Measurements from ENCODE around the gene THOC2. TPM values are rescaled to one million over a fixed set of nuclear protein-coding genes. Genes with fewer than 3 reads are reported as not detected.
"Not testable (repeated sequence)": the region's sequence is repeated elsewhere in the genome, so short reads cannot be mapped to it uniquely, and the experiment has no call there.

The THOC2 gene
- polyA plus RNA-seq, 1 donor, result 91.3 TPM

DNA sequence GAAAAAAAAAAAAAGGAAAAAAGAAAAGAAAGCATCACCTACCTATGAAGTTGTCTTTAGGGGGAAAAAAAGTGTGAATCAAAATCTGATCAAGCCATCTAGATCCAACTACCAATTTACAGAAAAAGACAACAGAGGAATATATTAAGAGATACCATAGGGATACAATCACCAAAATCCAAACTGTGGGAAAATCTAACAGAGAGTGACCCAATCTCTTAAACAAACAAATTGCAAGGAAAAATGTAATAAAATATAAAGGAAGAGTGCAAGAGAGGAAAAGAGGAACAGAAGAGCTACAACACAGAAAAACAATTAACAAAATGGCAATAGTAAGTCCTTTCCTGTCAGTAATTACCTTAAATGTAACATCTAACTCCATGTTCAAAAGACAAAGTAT is 19.0 kb downstream of the THOC2 start:
- H3K4me3 ChIP-seq (ENCODE audit: low read length), result no peak overlapping the region
- no peaks in the 10 kb centered on the region for H3K27me3 ChIP-seq (ENCODE audit: control insufficient read depth, insufficient read depth, low read length)
- no peak for DNase-seq
- peaks cover 3% of the 10 kb centered on the region for H3K36me3 ChIP-seq (ENCODE audit: control insufficient read depth, insufficient read depth, low read length)
- no peak overlapping the region for H3K27ac ChIP-seq (ENCODE audit: low read length)
- peaks cover 4% of the 10 kb centered on the region for H3K9me3 ChIP-seq (ENCODE audit: control insufficient read depth, low read depth, low read length)
- H3K4me1 ChIP-seq (ENCODE audit: control insufficient read depth, insufficient read depth, low read length), result no peaks in the 10 kb centered on the region

DNA sequence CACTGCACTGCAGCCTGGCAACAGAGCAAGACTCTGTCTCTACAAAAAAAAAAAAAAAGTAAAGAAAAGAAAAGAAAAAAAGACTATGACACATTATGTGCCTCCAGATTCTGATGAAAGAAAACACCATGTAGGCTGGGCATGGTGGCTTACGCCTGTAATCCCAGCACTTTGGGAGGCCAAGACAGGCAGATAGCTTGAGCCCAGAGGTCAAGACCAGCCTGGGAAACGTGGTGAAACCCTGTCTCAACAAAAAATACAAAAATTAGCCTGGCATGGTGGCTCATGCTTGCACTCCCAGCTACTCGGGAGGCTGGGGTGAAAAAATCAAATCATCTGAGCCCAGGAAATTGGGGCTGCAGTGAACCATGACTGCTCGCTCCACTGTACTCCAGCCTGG is 19.4 kb downstream of the THOC2 start:
- WGBS (ENCODE audit: insufficient coverage, low lambda C conversion rate), result no CpG with 5 or more reads among the region's 4 CpGs
- Histone ChIP-seq H3K27ac (ENCODE audit: low read length) (no peak overlapping the region), H3K9me3 (ENCODE audit: control insufficient read depth, low read depth, low read length) (peaks cover 4% of the 10 kb centered on the region), H3K27me3 (ENCODE audit: control insufficient read depth, insufficient read depth, low read length) (no peaks in the 10 kb centered on the region), H3K36me3 (ENCODE audit: control insufficient read depth, insufficient read depth, low read length) (peaks cover 3% of the 10 kb centered on the region), H3K4me1 (ENCODE audit: control insufficient read depth, insufficient read depth, low read length) (no peaks in the 10 kb centered on the region), H3K4me3 (ENCODE audit: low read length) (no peak overlapping the region)
- no peak for DNase-seq

DNA sequence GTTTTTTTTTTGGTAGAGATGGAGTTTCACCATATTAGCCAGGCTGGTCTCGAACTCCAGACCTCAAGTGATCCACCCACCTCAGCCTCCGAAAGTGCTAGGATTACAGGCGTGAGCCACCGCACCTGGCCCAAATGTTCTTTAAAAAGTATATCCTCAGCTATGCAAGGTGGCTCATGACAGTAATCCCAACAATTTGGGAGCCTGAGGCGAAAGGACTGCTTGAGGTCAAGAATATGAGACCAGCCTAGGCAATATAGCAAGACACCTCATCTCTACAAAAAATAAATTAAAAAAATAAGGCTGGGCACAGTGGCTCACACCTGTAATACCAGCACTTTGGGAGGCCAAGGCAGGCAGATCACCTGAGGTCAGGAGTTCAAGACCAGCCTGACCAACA is 21.7 kb downstream of the THOC2 start:
- WGBS (ENCODE audit: insufficient coverage, low lambda C conversion rate), result no CpG with 5 or more reads among the region's 5 CpGs
- not testable (repeated sequence) for H3K27me3 ChIP-seq (ENCODE audit: control insufficient read depth, insufficient read depth, low read length); H3K27ac ChIP-seq (ENCODE audit: low read length); H3K4me3 ChIP-seq (ENCODE audit: low read length); H3K4me1 ChIP-seq (ENCODE audit: control insufficient read depth, insufficient read depth, low read length); DNase-seq; H3K36me3 ChIP-seq (ENCODE audit: control insufficient read depth, insufficient read depth, low read length); H3K9me3 ChIP-seq (ENCODE audit: control insufficient read depth, low read depth, low read length)

GRCh38 chrX:123704781-123705180 is 28.1 kb downstream of the THOC2 start:
- Histone ChIP-seq H3K9me3 (ENCODE audit: control insufficient read depth, low read depth, low read length) (no peaks in the 10 kb centered on the region), H3K4me1 (ENCODE audit: control insufficient read depth, insufficient read depth, low read length) (no peaks in the 10 kb centered on the region), H3K27ac (ENCODE audit: low read length) (no peak overlapping the region), H3K27me3 (ENCODE audit: control insufficient read depth, insufficient read depth, low read length) (no peaks in the 10 kb centered on the region), H3K4me3 (ENCODE audit: low read length) (no peak overlapping the region), H3K36me3 (ENCODE audit: control insufficient read depth, insufficient read depth, low read length) (peaks cover under 1% of the 10 kb centered on the region)
- DNase-seq, result no peak
- no CpG with 5 or more reads among the region's 2 CpGs for WGBS (ENCODE audit: insufficient coverage, low lambda C conversion rate)

GRCh38 chrX:123698979-123699520 is 33.8 kb downstream of the THOC2 start:
- Histone ChIP-seq H3K4me3 (ENCODE audit: low read length) (no peak overlapping the region), H3K9me3 (ENCODE audit: control insufficient read depth, low read depth, low read length) (no peaks in the 10 kb centered on the region), H3K27me3 (ENCODE audit: control insufficient read depth, insufficient read depth, low read length) (no peaks in the 10 kb centered on the region), H3K36me3 (ENCODE audit: control insufficient read depth, insufficient read depth, low read length) (no peaks in the 10 kb centered on the region), H3K4me1 (ENCODE audit: control insufficient read depth, insufficient read depth, low read length) (peaks cover 6% of the 10 kb centered on the region), H3K27ac (ENCODE audit: low read length) (no peak overlapping the region)
- no peak for DNase-seq

- no peak for DNase-seq
- no CpG with 5 or more reads among the region's 2 CpGs for WGBS (ENCODE audit: insufficient coverage, low lambda C conversion rate)
- Histone ChIP-seq H3K36me3 (ENCODE audit: control insufficient read depth, insufficient read depth, low read length) (no peaks in the 10 kb centered on the region), H3K27ac (ENCODE audit: low read length) (no peak overlapping the region), H3K27me3 (ENCODE audit: control insufficient read depth, insufficient read depth, low read length) (no peaks in the 10 kb centered on the region), H3K9me3 (ENCODE audit: control insufficient read depth, low read depth, low read length) (no peaks in the 10 kb centered on the region), H3K4me1 (ENCODE audit: control insufficient read depth, insufficient read depth, low read length) (peaks cover 8% of the 10 kb centered on the region), H3K4me3 (ENCODE audit: low read length) (no peak overlapping the region)
Measured at GRCh38 chrX:123696334-123696733, 36.5 kb downstream of the THOC2 start.

- no peaks in the 10 kb centered on the region for H3K27me3 ChIP-seq (ENCODE audit: control insufficient read depth, insufficient read depth, low read length)
- H3K4me3 ChIP-seq (ENCODE audit: low read length), result no peak overlapping the region
- H3K4me1 ChIP-seq (ENCODE audit: control insufficient read depth, insufficient read depth, low read length), result peaks cover 8% of the 10 kb centered on the region
- peak overlapping the region; percentile 67 for H3K27ac ChIP-seq (ENCODE audit: low read length)
- no peaks in the 10 kb centered on the region for H3K9me3 ChIP-seq (ENCODE audit: control insufficient read depth, low read depth, low read length)
- H3K36me3 ChIP-seq (ENCODE audit: control insufficient read depth, insufficient read depth, low read length), result peaks cover 2% of the 10 kb centered on the region
- peak; percentile 7 to 51 for DNase-seq
Measured at GRCh38 chrX:123695242-123695641, 37.6 kb downstream of the THOC2 start.

GRCh38 chrX:123691776-123692175 is 41.1 kb downstream of the THOC2 start:
- Histone ChIP-seq H3K9me3 (ENCODE audit: control insufficient read depth, low read depth, low read length) (no peaks in the 10 kb centered on the region), H3K4me3 (ENCODE audit: low read length) (no peak overlapping the region), H3K4me1 (ENCODE audit: control insufficient read depth, insufficient read depth, low read length) (peaks cover 8% of the 10 kb centered on the region), H3K27ac (ENCODE audit: low read length) (no peak overlapping the region), H3K27me3 (ENCODE audit: control insufficient read depth, insufficient read depth, low read length) (no peaks in the 10 kb centered on the region), H3K36me3 (ENCODE audit: control insufficient read depth, insufficient read depth, low read length) (peaks cover 2% of the 10 kb centered on the region)
- no CpG with 5 or more reads among the region's 5 CpGs for WGBS (ENCODE audit: insufficient coverage, low lambda C conversion rate)
- no peak for DNase-seq

- H3K9me3 ChIP-seq (ENCODE audit: control insufficient read depth, low read depth, low read length), result no peaks in the 10 kb centered on the region
- no peak for DNase-seq
- H3K27ac ChIP-seq (ENCODE audit: low read length), result no peak overlapping the region
- no CpG with 5 or more reads among the region's 1 CpG for WGBS (ENCODE audit: insufficient coverage, low lambda C conversion rate)
- H3K4me3 ChIP-seq (ENCODE audit: low read length), result no peak overlapping the region
- H3K27me3 ChIP-seq (ENCODE audit: control insufficient read depth, insufficient read depth, low read length), result no peaks in the 10 kb centered on the region
- H3K36me3 ChIP-seq (ENCODE audit: control insufficient read depth, insufficient read depth, low read length), result peaks cover 4% of the 10 kb centered on the region
- peaks cover under 1% of the 10 kb centered on the region for H3K4me1 ChIP-seq (ENCODE audit: control insufficient read depth, insufficient read depth, low read length)
Measured at GRCh38 chrX:123688524-123688923, 44.3 kb downstream of the THOC2 start.

GRCh38 chrX:123685232-123685631 is 47.6 kb downstream of the THOC2 start:
- no peak for DNase-seq
- Histone ChIP-seq H3K9me3 (ENCODE audit: control insufficient read depth, low read depth, low read length) (no peaks in the 10 kb centered on the region), H3K36me3 (ENCODE audit: control insufficient read depth, insufficient read depth, low read length) (peaks cover 8% of the 10 kb centered on the region), H3K27me3 (ENCODE audit: control insufficient read depth, insufficient read depth, low read length) (no peaks in the 10 kb centered on the region), H3K4me1 (ENCODE audit: control insufficient read depth, insufficient read depth, low read length) (no peaks in the 10 kb centered on the region), H3K27ac (ENCODE audit: low read length) (no peak overlapping the region), H3K4me3 (ENCODE audit: low read length) (no peak overlapping the region)
- WGBS (ENCODE audit: insufficient coverage, low lambda C conversion rate), result no CpG with 5 or more reads among the region's 1 CpG

DNA sequence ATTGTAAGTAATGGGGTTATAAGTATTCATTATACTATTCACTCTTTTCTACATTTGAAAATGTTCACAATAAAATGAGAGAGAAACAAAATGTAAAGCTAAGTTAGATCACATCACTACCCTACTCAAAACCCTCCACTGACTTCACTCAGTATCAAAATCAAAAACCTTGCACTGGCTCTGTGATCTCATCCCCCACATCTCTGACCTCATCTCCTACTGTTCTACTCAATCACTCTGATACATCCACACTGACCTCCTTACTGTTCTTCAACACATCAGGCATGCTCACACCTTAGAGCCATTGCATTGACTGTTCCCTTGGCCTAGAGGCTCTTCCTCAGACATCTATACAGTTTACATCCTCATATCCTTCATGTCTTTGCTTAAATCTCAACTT is 50.7 kb downstream of the THOC2 start:
- Histone ChIP-seq H3K27me3 (ENCODE audit: control insufficient read depth, insufficient read depth, low read length) (no peaks in the 10 kb centered on the region), H3K36me3 (ENCODE audit: control insufficient read depth, insufficient read depth, low read length) (peaks cover 12% of the 10 kb centered on the region), H3K4me1 (ENCODE audit: control insufficient read depth, insufficient read depth, low read length) (no peaks in the 10 kb centered on the region), H3K9me3 (ENCODE audit: control insufficient read depth, low read depth, low read length) (no peaks in the 10 kb centered on the region), H3K27ac (ENCODE audit: low read length) (no peak overlapping the region), H3K4me3 (ENCODE audit: low read length) (no peak overlapping the region)
- no peak for DNase-seq
